C4-2B (cell line): Measurements from ENCODE around the gene HSFX4.

ENCODE experiments used
- ZFX ChIP-seq: fragments of 450-650 bp; IDR thresholded peaks from 2 replicates; pipeline ENCODE4 v1.6.1; 2017
- TF ChIP-seq, protein P1 (sequence below): fragments of 450-650 bp; conservative IDR thresholded peaks from 2 replicates; pipeline ENCODE4 v1.5.1; 2017; ENCODE audit warnings: mild to moderate bottlenecking

DNA sequence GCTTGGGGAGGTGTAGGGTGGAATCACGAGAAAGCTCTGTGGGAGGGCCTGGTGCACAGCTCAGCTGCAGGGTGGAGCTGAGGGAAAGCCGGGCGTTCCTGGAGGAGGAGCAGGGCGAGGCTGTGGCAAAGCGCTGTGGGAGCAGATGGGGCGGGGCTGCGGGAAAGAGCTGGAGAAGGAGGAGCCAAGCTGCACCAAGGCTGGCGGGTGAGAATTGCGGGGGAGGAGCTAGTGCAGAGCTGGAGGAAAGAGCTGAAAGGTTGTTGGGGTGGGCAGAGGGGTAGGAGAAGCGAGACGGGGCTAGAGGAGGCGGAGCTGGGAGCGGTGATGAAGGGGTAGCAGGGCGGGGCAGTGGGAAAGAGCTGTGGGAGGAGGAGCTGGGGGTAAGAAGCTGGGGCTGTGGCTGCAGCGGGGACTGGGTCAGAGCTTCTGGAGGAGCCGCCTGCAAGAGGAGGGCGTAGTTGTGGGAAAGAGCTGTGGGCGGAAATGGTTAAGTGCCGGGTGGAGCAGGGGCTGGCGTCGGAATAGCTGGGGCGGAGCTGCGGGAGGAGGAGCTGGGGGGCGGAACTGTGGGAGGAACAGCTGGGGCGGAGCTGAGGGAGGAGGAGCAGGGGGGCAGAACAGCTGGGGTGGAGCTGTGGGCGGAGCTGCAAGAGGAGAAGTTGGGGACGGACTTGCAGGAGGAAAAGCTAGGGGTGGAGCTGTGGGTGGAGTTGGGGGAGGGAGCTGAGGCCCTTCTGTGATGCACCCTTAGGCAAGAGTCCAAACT, 10.7 kb downstream of the HSFX4 start:
- TF ChIP-seq, protein P1, sequence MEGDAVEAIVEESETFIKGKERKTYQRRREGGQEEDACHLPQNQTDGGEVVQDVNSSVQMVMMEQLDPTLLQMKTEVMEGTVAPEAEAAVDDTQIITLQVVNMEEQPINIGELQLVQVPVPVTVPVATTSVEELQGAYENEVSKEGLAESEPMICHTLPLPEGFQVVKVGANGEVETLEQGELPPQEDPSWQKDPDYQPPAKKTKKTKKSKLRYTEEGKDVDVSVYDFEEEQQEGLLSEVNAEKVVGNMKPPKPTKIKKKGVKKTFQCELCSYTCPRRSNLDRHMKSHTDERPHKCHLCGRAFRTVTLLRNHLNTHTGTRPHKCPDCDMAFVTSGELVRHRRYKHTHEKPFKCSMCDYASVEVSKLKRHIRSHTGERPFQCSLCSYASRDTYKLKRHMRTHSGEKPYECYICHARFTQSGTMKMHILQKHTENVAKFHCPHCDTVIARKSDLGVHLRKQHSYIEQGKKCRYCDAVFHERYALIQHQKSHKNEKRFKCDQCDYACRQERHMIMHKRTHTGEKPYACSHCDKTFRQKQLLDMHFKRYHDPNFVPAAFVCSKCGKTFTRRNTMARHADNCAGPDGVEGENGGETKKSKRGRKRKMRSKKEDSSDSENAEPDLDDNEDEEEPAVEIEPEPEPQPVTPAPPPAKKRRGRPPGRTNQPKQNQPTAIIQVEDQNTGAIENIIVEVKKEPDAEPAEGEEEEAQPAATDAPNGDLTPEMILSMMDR: no peak
- TF ChIP-seq ZFX: no peak
